ENCODE measurements around the gene RAB11FIP4. TPM values are rescaled to one million over a fixed set of nuclear protein-coding genes. Genes with fewer than 3 reads are reported as not detected.
"Not testable (repeated sequence)": the region's sequence is repeated elsewhere in the genome, so short reads cannot be mapped to it uniquely, and the experiment has no call there.

The RAB11FIP4 gene
- total RNA-seq, 2 donors from 2014 or later = 0.83 to 1.0 TPM

DNA sequence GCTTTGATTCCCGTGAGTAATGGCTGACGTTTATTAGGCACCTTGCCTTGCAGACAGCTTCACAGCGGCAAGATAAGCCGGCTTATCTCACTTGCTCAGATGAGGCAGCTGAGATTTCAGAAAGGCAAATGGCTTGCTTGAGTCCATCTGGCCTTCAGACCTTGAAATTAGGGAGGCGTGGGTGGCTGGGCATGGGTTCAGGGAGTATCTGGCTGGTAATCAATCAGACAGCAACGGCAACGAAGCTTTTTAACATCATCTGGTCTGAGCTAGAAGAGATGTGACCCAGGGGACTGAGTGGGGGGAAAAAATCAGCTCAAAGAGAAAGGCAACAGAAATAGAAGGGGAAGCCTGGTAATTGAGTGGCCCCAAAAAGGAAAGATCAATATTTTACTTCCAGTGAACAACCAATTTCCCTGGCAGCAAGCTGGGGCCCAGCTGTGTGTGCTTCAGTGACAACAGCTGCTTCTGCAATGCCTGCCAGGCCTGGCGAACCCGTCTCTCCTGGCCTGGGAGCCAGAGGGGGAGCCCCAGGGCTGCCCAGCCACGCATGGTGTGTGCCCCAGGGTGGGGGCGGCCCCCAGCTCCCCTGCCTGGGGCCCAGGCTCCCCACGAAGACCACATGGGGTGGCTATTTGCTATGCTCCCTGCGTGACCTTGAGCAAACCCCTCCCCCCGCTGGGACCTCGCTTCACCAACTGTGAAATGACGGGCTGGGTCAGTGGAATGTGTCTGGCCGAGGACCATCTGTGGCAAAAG is 34.0 kb downstream of the RAB11FIP4 start:
- intact Hi-C loops (cut with DNase I) = no loop called here
- peak; percentile 61 for DNase-seq (ENCODE audit: low spot score)

DNA sequence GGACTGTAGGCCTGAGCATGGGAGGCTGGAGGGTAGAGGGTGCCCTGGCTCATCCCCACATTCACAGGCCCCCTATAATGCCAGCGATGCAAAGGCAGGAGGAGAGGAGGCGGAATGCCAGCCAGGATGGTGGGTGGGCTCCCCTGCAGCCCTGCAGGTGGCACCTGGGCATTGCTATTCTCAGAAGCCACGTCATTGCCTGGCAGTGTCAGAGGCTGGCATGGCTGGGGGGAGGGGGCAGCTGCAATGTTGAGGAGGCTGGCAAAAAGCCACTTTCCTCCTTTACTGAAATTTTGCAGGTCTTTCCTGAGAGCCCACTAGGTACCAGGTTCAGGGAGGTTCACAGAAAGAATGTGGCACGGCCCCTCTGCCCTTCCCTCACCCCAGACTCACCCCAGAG is 36.2 kb downstream of the RAB11FIP4 start:
- intact Hi-C loops (cut with DNase I) = no loop called here
- DNase-seq (ENCODE audit: low spot score) = no peak

DNA sequence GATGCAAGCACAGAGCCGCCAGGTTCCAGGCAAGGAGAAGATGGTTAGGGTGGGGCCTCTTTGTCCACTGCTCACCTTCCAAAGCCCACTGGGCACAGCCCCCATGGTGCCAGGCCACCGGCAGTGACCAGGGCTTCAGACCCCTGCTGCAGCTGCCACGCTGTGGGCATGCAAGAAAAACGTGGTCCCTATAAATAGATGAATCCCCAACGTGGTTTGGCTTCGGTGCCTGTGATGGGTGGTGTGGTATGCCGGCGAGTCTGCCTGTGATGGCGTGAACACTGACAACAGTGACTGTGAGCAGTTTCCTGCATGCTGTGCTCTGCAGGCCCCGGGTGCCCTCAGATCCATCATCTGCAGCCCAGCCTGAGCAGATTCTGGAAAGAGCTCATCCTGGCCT is 36.6 kb downstream of the RAB11FIP4 start:
- intact Hi-C loops (cut with DNase I) = no loop called here
- DNase-seq (ENCODE audit: low spot score) = no peak

DNA sequence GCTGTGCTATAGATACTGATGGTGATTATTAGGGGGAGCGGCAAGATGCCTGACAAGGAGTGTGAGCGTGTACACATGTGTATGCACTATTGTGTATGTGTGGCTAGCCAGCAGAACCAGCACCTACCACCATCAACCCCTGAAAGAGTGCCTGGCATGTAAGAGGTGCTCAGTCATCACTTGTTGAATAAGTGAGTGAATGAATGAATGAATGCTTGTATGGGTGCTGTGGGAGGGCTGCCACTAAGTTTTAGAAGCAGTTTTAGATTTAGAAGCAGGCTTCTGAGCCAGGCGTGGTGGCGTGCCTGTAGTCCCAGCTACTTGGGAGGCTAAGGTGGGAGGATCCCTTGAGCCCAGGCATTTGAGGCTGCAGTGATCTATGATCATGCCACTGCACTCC is 37.0 kb downstream of the RAB11FIP4 start:
- intact Hi-C loops (cut with DNase I) = no loop called here
- DNase-seq (ENCODE audit: low spot score) = no peak

DNA sequence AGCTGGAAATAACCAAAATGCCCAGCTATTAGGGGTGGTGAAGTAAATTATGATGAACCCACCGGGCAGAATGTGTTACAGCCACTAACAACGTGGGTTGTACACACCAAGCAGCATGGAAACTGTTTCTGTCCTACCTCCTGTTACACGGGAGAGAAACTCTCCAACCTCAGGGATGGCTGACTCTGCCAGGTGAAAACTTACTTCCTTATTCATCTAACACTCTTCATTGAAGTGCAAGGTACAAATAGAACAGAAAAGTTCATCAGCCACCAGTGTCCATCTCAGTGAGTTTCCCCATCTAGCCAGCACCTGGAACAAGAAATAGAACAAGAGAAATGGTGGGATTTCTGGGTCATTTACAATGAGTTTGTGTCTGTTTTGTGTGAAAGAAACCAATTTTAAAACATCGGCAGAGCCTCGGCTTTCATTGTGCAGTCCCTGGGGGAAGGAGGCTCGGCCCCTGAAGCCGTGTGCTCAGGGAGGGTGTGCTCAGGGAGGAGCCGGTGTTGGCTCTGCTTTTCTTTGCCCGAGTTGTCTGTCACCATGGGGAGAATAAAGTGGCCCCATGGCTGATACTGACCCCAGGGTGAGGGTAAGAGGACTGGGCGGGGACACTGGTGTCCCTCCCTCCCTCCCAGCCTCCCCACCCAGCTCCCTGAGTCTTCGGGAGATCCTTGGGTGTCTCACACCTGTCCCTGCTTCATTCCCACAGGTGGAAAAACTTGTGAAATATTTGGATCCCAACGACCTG is 39.8 kb downstream of the RAB11FIP4 start:
- intact Hi-C loops (cut with DNase I) = loop anchor here in 1 of 2 donors (10.0 kb wide), 1 partner anchor 414 kb away; no protein-coding TSS in a partner anchor
- DNase-seq (ENCODE audit: low spot score) = no peak

DNA sequence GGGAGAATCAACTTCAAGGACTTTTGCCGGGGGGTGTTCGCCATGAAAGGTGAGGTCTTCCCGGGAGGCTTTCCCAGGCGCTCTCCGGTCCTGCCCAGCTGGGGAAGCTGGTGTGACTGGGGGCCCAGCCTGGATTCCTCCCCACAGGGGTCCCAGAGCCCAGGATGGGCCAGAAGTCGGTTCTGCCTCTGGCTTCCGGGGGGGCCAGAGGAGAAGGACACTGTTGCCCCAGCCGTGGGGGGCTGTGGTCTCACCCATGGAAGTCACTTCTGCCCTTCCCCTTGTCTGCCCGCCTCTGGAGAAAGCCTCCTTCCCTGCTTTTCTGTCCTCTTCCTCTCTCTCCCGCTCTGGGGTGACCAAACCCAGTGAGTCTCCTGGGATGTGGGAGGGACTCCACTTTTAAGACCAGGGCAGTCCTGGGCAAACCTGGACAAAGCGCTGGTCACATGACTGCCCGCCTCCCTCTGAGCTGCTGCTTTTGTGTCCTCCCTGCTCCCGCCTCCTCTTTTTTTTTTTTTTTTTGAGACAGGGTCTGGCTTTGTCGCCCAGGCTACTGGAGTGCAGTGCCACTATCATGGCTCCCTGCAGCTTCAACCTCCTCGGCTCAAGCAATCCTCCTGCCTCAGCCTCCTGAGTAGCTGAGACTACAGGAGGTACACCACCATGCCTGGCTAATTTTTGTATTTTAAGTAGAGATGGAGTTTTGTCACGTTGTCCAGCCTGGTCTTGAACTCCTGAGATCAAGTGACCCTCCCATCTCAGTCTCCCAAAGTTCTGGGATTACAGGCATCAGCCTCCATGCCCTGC is 40.6 kb downstream of the RAB11FIP4 start:
- intact Hi-C loops (cut with DNase I) = loop anchor here in 1 of 2 donors (10.0 kb wide), 1 partner anchor 413 kb away; no protein-coding TSS in a partner anchor

DNA sequence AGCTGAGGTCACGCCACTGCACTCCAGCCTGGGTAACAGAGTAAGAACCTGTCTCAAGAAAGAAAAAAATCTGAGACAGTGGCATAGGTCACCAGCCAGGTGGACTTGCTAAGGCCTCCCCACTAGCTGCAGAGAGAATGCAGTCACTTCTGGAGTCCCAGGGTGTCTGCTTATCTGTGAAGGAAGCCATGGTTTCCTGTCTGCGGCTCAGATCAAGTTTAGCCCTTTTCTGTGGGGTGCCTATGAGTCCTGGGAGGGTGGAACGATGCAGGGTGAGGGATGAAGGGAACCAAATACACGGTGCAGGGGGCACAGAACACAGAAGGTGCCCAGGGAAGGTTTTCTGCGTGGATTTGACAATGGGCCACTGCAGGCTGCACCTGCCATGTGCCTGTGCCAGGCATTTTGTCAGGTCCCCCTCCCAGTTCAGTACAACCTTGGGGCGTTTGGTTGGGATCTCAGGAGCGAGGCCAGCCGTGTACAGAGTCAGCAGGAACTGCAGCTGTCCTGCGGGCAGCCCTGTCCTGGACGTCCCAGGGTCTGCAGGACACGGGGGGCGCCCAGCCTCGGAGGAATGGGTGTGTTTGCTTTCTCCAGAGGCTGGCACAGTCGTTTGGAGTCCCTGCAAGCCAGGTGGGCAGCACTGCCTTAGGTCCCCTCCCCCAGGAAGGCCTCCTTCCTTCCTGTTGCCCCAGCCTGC is 41.8 kb downstream of the RAB11FIP4 start:
- DNase-seq (ENCODE audit: low spot score) = no peak
- intact Hi-C loops (cut with DNase I) = loop anchor here in 1 of 2 donors (10.0 kb wide), 1 partner anchor 412 kb away; no protein-coding TSS in a partner anchor

More for the DNA sequence above, 40.6 kb downstream of the RAB11FIP4 start:
- no peak for DNase-seq (ENCODE audit: low spot score)

DNA sequence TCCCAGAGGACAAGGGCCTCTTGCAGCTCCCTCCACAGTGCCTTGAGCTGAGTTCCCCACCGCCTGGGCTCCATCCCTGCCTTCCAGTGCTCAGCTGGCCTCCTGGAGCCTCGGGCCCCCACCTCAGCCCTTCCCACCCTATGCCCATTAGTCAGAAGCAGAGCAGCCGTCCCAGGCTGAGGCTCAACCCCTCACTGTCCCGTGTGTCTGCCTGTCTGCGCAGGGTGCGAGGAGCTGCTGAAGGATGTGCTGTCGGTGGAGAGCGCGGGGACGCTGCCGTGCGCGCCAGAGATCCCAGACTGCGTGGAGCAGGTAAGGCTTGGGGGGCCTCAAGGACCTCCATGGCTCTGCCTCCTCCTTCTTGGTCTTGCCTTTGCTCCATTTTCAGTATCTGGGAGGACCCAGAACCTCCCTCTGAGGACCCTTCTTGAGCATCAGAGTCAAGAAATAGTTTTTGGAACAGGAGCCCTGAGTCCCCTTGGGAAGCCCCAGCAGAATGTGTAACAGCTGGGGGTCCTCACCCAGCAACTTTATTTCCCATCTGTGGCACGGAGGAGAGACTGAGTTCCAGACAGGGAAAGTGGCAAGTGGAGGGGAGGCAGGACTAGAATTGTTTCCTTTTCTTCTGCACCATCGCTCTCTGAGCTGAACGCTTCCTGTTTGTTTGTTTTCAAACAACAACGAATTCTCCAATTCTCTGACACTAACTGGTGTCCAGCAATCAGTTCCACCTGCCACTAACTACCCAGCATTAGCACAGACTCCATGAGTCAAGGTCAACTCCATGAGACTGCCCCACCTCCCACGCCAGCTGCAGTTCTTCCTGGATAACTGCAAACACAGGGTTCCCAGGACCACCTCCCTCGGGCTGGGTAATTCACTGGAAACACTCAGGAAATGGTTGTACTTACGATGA is 42.6 kb downstream of the RAB11FIP4 start:
- intact Hi-C loops (cut with DNase I) = loop anchor here in 1 of 2 donors (10.0 kb wide), 1 partner anchor 411 kb away; no protein-coding TSS in a partner anchor
- DNase-seq (ENCODE audit: low spot score) = no peak

DNA sequence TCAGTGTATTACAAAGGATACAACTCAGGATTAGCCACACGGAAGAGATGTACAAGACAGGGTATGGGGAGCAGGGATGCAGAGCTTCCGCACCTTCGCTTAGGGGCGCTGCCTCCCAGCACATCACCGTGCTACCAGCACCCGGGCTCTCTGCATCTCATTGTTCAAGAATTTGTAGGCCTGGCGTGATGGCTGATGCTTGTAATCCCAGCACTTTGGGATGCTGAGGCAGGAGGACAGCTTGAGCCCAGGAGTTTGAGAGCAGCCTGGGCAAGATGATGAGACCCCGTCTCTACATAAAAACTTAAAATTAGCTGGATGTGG is 43.2 kb downstream of the RAB11FIP4 start:
- intact Hi-C loops (cut with DNase I) = loop anchor here (5.0 to 10.0 kb wide), 2 partner anchors 93 to 410 kb away; no protein-coding TSS in a partner anchor
- no peak for DNase-seq (ENCODE audit: low spot score)

DNA sequence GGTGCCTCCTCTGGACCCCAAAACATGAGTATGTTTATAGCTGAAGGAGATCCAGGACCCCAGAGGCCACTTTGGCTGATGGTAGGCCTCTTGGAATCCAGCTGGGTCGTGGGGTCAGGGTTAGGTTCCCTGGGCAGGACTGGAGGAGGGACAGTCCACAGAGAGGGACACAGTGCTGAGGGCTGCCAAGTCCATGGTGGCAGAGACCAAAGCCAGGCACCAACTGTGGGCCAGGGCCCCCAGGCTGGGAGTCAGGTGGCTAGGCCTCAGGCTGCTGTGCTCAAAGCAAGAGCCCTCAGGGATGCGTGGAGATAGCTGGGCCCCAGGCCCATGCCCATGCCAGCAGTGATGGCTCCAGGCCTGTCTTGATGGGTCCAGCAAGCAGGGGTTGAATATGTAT is 44.1 kb downstream of the RAB11FIP4 start:
- intact Hi-C loops (cut with DNase I) = loop anchor here (5.0 to 10.0 kb wide), 2 partner anchors 92 to 409 kb away; no protein-coding TSS in a partner anchor
- DNase-seq (ENCODE audit: low spot score) = no peak

DNA sequence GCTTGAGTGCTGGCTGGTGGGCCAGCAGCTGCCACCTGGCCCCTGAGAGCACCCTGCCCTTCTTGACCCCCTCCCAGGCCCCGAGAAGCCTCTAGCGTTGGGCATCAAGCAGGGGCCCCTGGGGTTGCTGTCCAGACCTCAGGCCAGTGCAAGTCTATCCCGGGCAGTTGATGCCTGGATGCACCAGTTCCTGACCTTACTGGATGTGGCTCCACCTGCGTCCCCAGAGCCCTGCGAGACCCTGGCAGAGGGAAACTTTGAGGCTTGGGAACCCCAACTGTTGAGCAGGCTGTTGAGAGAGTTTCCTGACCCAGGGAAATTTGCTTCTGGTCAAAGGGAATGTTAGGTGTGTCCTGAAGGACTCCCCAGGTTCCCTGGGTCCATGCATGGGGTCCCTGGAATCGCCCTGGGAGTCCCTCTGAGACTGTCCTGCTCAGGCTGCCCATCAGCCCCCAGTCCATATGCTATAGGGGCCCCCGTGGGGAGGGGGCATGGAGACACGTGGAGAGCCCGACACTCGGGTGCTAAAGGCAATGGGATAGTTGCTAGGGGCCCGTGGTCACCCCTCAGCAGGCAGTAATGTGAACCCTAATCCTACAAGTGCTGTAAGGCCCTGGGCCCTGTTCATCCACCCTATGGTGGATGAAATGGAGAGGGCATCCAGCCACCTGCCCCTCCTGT is 46.4 kb downstream of the RAB11FIP4 start:
- intact Hi-C loops (cut with DNase I) = loop anchor here (5.0 to 10.0 kb wide), 2 partner anchors 89 to 407 kb away; no protein-coding TSS in a partner anchor
- no peak for DNase-seq (ENCODE audit: low spot score)

DNA sequence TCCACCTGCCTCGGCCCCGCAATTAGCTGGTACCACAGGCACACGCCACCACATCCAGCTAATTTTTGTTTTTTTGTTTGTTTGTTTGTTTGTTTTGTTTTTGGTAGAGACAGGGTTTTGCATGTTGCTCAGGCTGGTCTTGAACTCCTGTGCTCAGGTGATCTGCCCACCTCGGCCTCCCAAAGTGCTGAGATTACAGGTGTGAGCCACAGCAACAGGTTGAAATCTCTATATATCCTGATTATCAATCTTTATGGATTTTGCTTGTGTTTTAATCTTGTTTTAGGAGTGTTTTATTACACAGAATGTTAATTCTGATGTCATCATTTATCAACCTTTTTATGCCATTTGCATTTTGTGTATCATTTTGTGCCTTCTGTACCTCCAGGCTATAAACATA is 48.2 kb downstream of the RAB11FIP4 start:
- DNase-seq (ENCODE audit: low spot score) = no peak
- intact Hi-C loops (cut with DNase I) = loop anchor here (5.0 to 10.0 kb wide), 3 partner anchors 55 to 405 kb away; no protein-coding TSS in a partner anchor

DNA sequence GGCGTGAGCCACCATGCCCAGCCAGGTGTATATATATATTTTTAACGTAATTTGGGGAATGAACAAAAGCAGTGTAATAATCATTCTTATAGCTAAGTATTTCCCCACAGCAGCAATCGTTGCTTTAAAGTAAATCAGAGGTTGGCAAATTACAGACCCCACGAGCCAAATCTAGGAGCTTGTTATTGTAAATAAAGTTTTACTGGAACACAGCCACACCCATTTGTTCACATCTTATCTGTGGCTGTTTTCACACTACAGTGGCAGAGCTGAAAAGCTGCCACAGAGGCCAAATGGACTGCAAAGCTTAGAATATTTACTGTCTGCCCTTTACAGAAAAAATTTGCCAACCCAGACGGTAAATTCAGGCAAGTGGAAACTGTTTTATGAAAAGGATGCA is 50.8 kb downstream of the RAB11FIP4 start:
- intact Hi-C loops (cut with DNase I) = loop anchor here in 1 of 2 donors (10.0 kb wide), 1 partner anchor 57 kb away; no protein-coding TSS in a partner anchor

DNA sequence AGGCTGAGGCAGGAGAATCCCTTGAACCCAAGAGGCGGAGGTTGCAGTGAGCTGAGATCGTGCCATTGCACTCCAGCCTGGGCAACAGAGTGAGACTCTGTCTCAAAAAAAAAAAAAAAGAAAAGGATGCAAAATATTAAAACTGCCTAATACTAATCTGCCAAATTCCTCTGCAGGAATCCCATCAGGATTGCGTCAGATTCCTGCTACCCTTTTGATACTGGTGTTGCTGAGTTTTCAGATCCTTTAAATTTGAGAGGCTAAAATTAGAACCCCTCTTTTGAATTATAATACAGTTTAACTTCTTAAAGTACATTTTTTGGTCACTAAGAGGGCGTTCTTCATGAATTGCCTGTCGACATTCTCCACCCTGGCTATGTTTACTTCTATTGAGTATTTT is 51.4 kb downstream of the RAB11FIP4 start:
- DNase-seq (ENCODE audit: low spot score) = not testable (repeated sequence)
- intact Hi-C loops (cut with DNase I) = loop anchor here in 1 of 2 donors (10.0 kb wide), 1 partner anchor 58 kb away; no protein-coding TSS in a partner anchor

More for the DNA sequence above, 50.8 kb downstream of the RAB11FIP4 start:
- DNase-seq (ENCODE audit: low spot score) = no peak

DNA sequence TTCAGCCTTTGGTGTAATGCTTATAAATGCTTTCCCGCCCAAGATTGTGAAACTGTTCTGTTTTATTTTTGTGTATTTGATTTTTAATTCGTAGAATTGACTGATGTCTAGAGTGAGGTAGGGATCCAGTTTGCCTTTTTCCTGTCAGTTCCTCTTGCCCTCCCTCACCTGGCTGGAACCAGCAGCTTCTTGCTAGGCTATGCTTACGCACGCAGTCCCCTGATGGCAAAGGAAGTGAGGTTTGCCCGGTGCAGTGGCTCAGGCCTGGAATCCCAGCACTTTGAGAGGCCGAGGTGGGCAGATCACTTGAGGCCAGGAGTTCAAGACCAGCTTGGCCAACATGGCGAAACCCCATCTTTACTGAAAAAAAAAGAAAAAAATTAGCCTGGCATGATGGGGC is 51.9 kb downstream of the RAB11FIP4 start:
- intact Hi-C loops (cut with DNase I) = loop anchor here in 1 of 2 donors (10.0 kb wide), 1 partner anchor 59 kb away; no protein-coding TSS in a partner anchor
- DNase-seq (ENCODE audit: low spot score) = no peak

DNA sequence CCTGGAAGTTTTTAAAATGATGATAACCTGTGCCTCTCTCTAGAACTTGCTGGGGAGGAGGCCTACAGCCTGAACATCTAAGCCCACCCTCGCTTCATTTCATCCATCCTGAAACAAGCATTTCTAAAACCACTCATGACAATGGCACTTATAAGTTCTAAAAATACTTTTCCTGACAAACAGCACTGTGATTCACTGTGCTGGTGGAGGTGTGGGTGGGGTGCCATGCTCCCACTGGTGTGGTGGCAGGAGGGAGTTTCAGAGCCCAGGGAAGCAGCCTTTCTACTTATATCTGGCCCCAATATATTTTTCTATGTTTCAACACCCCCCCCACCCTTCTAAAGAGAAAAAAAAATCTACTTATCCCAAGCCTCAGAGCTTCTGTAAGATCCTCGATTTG is 52.6 kb downstream of the RAB11FIP4 start:
- intact Hi-C loops (cut with DNase I) = loop anchor here in 1 of 2 donors (10.0 kb wide), 1 partner anchor 59 kb away; no protein-coding TSS in a partner anchor
- no peak for DNase-seq (ENCODE audit: low spot score)
